HFF-Myc (cell line): ENCODE results near the gene MRPL24.

Source experiments
- DNase-seq: peaks from one replicate; pipeline ENCODE4 v3.0.0-alpha.2; 2011; ENCODE audit warnings: low read depth; ENCODE audit errors: extremely low read depth
- H3K4me3 ChIP-seq: replicated peaks from 2 replicates; pipeline ENCODE4 v1.5.1; 2011; ENCODE audit warnings: low read depth, mild to moderate bottlenecking, control low read depth, low read length
- TF ChIP-seq, protein P1 (sequence below): IDR thresholded peaks from 2 replicates; pipeline ENCODE4 v1.5.1; 2012; ENCODE audit warnings: mild to moderate bottlenecking, low read depth, low read length, control low read depth; ENCODE audit errors: missing control alignments

The MRPL24 gene

DNA sequence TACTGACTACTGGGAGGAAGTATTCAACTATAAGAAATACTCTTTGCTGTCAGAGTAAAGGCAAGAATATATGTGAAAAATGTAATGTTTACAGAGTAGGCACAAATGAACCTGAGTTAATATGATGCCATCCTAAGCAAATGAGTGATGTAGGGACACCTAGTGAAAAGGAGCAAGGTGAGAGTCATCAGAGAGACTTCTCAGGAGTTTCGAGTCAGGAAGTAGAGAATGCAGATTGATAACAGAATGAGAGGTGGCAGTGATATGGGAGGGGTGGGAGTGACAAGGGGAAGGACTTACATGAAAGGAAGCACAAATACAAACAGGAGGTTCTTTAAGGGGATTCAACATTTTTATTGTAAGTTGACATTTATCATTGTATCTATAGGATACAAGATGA is 36.7 kb upstream of the MRPL24 start:
- TF ChIP-seq, protein P1, sequence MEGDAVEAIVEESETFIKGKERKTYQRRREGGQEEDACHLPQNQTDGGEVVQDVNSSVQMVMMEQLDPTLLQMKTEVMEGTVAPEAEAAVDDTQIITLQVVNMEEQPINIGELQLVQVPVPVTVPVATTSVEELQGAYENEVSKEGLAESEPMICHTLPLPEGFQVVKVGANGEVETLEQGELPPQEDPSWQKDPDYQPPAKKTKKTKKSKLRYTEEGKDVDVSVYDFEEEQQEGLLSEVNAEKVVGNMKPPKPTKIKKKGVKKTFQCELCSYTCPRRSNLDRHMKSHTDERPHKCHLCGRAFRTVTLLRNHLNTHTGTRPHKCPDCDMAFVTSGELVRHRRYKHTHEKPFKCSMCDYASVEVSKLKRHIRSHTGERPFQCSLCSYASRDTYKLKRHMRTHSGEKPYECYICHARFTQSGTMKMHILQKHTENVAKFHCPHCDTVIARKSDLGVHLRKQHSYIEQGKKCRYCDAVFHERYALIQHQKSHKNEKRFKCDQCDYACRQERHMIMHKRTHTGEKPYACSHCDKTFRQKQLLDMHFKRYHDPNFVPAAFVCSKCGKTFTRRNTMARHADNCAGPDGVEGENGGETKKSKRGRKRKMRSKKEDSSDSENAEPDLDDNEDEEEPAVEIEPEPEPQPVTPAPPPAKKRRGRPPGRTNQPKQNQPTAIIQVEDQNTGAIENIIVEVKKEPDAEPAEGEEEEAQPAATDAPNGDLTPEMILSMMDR: no peak
- no peak for DNase-seq
- H3K4me3 ChIP-seq: no peak overlapping the region

DNA sequence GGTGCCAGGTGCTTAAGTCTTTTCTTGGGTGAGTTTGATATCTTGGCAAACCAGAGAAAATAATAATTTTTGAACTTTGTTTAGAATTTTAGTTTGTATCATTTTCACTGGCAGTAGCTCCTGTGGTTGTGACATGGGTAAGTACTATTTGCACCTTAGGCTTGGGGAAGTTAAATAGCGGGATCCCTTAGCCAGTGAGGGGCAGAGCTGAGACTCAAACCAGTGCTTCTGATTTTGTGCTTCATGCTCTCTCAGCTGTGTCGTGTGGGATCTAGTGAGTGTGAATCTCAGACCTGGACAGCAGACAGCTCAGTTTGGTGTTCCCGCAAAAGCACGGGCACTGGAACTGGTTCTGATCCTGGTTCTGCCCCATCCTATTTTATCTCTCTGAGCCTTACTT is 36.1 kb upstream of the MRPL24 start:
- no peak for DNase-seq
- TF ChIP-seq, protein P1: no peak
- H3K4me3 ChIP-seq: no peak overlapping the region

DNA sequence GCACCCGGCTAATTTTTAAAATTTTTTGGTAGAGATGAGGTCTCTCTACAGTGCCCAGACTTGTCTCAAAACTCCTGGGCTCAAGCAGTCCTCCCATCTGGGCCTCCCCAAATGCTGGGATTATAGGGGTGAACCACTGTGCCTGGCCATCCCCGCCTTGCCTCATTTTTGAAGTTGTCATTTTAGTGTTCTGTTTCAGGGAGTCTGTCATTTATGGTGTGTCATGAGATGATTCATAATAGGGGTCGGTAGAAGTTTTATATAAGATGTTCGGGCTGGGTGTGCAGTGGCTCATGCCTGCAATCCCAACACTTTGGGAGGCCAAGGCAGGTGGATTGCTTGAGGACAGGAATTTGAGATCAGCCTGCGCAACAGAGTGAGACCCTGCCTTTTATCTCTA is 34.9 kb upstream of the MRPL24 start:
- H3K4me3 ChIP-seq: no peak overlapping the region
- TF ChIP-seq, protein P1: no peak
- DNase-seq: no peak

DNA sequence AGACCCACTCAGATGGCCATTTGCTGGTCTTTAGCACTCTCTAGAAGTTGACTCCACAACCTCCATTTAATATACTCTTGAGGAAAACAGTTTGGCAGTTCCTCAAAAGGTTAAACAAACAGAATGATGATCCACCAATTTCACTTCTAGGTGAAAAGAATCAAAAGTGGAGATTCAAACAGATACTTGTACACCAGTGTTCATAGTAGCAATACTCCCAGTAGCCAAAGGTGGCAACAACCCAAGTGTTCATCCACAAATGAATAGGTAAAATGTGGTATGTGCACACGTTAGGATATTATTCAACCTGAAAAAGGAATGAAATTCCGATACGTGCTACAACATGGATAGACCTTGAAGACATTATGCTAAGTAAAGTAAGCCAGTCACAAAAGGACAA is 32.7 kb upstream of the MRPL24 start:
- no peak for DNase-seq

DNA sequence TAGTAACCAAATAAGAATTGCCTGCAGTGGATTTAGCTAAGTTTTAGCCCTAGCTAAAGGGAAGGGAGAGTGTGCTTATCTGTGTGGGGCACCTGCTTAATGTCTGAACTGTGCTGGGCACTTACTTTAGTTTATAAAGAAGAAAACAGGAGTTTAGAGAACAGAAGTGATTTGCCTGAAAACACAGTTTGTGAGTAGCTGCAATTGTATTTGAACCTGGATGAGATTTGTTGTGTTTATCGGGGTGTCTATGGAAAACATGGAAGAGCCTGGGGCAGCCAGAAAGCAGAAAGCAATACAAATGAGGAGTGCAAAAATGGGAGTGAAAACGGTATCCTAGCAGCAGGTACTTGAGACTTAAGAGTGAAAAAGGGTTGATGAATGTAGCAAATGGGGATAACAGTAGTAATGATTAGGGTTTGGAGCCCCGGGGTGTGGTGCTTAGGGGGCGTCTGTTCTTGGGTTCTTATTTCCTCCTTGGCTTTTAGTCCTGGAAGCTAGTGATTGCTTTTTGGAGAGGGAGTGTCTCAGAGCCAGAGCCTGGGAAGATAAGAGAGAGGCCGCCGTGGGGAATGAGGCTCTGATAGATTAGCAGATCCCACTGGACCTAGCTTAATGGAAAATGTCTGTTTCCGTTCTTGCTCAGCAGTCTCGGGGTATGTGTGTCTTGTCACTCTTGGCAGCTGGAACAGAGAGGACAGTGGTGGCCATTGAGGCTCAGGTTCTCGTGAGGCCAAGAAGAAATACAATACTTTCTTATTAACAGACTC is 32.0 kb upstream of the MRPL24 start:
- no peak for DNase-seq
- TF ChIP-seq, protein P1: no peak
- no peak overlapping the region for H3K4me3 ChIP-seq

More for the DNA sequence above, 32.7 kb upstream of the MRPL24 start:
- no peak overlapping the region for H3K4me3 ChIP-seq
- TF ChIP-seq, protein P1: no peak

DNA sequence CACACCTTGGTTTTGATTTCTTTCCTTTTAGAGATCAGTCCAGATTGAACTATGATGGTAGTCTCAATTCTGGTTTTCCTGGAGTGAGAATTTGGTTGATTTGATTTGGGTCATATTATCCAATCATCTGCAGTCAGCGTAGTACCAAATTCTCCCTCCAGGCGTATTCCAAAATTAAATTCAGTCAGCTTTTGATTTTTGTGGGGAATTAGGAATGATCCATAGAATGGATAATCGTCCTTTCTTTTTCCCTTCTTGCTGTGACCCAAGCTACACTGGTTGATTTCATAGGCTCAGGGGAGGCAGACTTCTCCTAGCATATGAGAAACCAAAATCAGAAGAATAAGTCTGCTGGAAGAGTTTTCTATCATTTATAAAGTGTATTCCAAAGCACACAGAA is 31.3 kb upstream of the MRPL24 start:
- TF ChIP-seq, protein P1: no peak
- no peak overlapping the region for H3K4me3 ChIP-seq
- no peak for DNase-seq
